ENCODE measurements around the gene MCEMP1. TPM values are rescaled to one million over a fixed set of nuclear protein-coding genes. Genes with fewer than 3 reads are reported as not detected.

Gene MCEMP1
- total and polyA plus RNA-seq, 2 of the 13 experiments (the other 11 are each of a cell fraction or from before 2014, with no cell fraction given): not detected

GRCh38 chr19:7636691-7637373 lies 40.1 kb upstream of the MCEMP1 start, which contains the start of gene STXBP2 (continued):
- TF ChIP-seq, protein P1, sequence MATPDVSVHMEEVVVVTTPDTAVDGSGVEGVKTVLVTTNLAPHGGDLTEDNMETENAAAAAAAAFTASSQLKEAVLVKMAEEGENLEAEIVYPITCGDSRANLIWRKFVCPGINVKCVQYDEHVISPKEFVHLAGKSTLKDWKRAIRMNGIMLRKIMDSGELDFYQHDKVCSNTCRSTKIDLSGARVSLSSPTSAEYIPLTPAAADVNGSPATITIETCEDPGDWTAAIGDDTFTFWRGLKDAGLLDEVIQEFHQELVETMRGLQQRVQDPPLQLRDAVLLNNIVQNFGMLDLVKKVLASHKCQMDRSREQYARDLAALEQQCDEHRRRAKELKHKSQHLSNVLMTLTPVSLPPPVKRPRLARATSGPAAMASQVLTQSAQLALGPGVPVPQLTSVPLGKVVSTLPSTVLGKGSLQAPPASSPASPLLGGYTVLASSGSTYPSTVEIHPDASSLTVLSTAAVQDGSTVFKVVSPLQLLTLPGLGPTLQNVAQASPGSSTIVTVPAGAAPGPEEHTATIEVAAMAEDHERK (CRISPR knock-in tag; IDR thresholded peaks at IDR 0.05; ENCODE audit: low read depth): no peak
- TF ChIP-seq, protein P2, sequence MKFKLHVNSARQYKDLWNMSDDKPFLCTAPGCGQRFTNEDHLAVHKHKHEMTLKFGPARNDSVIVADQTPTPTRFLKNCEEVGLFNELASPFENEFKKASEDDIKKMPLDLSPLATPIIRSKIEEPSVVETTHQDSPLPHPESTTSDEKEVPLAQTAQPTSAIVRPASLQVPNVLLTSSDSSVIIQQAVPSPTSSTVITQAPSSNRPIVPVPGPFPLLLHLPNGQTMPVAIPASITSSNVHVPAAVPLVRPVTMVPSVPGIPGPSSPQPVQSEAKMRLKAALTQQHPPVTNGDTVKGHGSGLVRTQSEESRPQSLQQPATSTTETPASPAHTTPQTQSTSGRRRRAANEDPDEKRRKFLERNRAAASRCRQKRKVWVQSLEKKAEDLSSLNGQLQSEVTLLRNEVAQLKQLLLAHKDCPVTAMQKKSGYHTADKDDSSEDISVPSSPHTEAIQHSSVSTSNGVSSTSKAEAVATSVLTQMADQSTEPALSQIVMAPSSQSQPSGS (CRISPR knock-in tag; IDR thresholded peaks at IDR 0.05): no peak
- TF ChIP-seq ZNF746 (CRISPR knock-in tag; IDR thresholded peaks at IDR 0.05) (no peak), TEF (CRISPR knock-in tag; IDR thresholded peaks at IDR 0.05) (no peak), ZNF761 (CRISPR knock-in tag; conservative IDR thresholded peaks at IDR 0.05) (peak; percentile 71; the same call in 1 of the 2 replicates), GABPA (IDR thresholded peaks at IDR 0.05; ENCODE audit: low read depth, low read length) (no peak), GABPA (CRISPR knock-in tag; IDR thresholded peaks at IDR 0.05; ENCODE audit: low read depth) (peak; percentile 45; the same call in 1 of the 2 replicates), RBFOX2 (IDR thresholded peaks at IDR 0.05; ENCODE audit: low read depth, low read length) (peak; percentile 85), ARNTL (CRISPR knock-in tag; IDR thresholded peaks at IDR 0.05) (peak; percentile 74), ZNF850 (CRISPR knock-in tag; conservative IDR thresholded peaks at IDR 0.05) (0 out of 2 replicates have a peak, but pooled peaks have one; percentile 39), HMGA1 (CRISPR knock-in tag; conservative IDR thresholded peaks at IDR 0.05) (no peak), NFYB (CRISPR knock-in tag; IDR thresholded peaks at IDR 0.05) (no peak), ZNF546 (CRISPR knock-in tag; conservative IDR thresholded peaks at IDR 0.05) (0 out of 2 replicates have a peak, but pooled peaks have one; percentile 46), FOXK1 (CRISPR knock-in tag; IDR thresholded peaks at IDR 0.05; ENCODE audit: borderline replicate concordance, low read depth) (no peak), SNAPC2 (CRISPR knock-in tag; IDR thresholded peaks at IDR 0.05) (0 out of 2 replicates have a peak, but pooled peaks have one; percentile 63), KLF16 (CRISPR knock-in tag; IDR thresholded peaks at IDR 0.05) (peak in 1 of 2 experiments; percentile 26; a peak in 1 of 4 replicates), ZFP36 (IDR thresholded peaks at IDR 0.05; ENCODE audit: borderline replicate concordance, low read depth, low read length, partially characterized antibody) (no peak), GZF1 (CRISPR knock-in tag; IDR thresholded peaks at IDR 0.05) (no peak), ATF1 (CRISPR knock-in tag; IDR thresholded peaks at IDR 0.05) (no peak), ATF7-NPFF (CRISPR knock-in tag; IDR thresholded peaks at IDR 0.05; ENCODE audit: low read depth) (peak; percentile 80), YEATS2 (CRISPR knock-in tag; IDR thresholded peaks at IDR 0.05; ENCODE audit: borderline replicate concordance) (no peak), MEF2D (CRISPR knock-in tag; IDR thresholded peaks at IDR 0.05) (0 out of 2 replicates have a peak, but pooled peaks have one; percentile 38), POLR2A (IDR thresholded peaks at IDR 0.05; ENCODE audit: insufficient read depth in 1 of 2, low read depth in 2 of 2, low read length in 2 of 2) (peak in 1 of 2 experiments; percentile 83)
- TF ChIP-seq, protein P3, sequence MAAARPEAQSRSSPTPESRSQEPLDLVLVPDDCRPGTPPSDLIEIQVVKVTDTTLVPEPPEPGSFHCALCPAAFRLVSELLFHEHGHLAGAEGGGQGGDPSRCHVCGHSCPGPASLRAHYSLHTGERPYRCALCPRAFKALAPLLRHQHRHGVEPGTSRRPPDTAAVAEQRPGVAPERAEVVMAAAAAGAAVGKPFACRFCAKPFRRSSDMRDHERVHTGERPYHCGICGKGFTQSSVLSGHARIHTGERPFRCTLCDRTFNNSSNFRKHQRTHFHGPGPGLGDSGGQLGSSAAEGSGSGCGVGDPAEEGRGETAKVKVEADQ (CRISPR knock-in tag; IDR thresholded peaks at IDR 0.05; ENCODE audit: borderline replicate concordance): peak; percentile 18; the same call in 1 of the 2 replicates

Measured in HepG2 (cell line).